ENCODE results near the gene OR52D1.

The OR52D1 gene

GRCh38 chr11:5509803-5510202 is 21.3 kb downstream of the OR52D1 start, which contains the start of gene UBQLN3:
TSS of gene UBQLN3 (minus strand) at chr11:5509957. CDS start at chr11:5509558, 399 bp downstream.
- no peak for DNase-seq (ENCODE audit: low spot score)

- no peak for DNase-seq (ENCODE audit: low spot score)
Observed at GRCh38 chr11:5514841-5515240, 26.4 kb downstream of the OR52D1 start.

- no peak for DNase-seq (ENCODE audit: low spot score)
Observed at GRCh38 chr11:5516599-5516998, 28.1 kb downstream of the OR52D1 start, which contains the start of gene UBQLNL. TSS of gene UBQLNL (minus strand) at chr11:5516699. CDS start at chr11:5516441, 258 bp downstream.

- no peak for DNase-seq (ENCODE audit: low spot score)
Observed at GRCh38 chr11:5521540-5521939, 33.1 kb downstream of the OR52D1 start.

GRCh38 chr11:5522308-5522707 is 33.8 kb downstream of the OR52D1 start:
- no peak for DNase-seq (ENCODE audit: low spot score)

- no peak for DNase-seq (ENCODE audit: low spot score)
Observed at GRCh38 chr11:5524756-5525155, 36.3 kb downstream of the OR52D1 start.

- no peak for DNase-seq (ENCODE audit: low spot score)
Observed at GRCh38 chr11:5527716-5528115, 39.2 kb downstream of the OR52D1 start.

GRCh38 chr11:5528495-5528894 is 40.0 kb downstream of the OR52D1 start:
- no peak for DNase-seq (ENCODE audit: low spot score)

GRCh38 chr11:5531053-5531831 is 42.8 kb downstream of the OR52D1 start:
- no peak for DNase-seq (ENCODE audit: low spot score)

- DNase-seq (ENCODE audit: low spot score) = no peak
Observed at GRCh38 chr11:5534046-5534445, 45.6 kb downstream of the OR52D1 start.

GRCh38 chr11:5536482-5536881 is 48.0 kb downstream of the OR52D1 start:
- no peak for DNase-seq (ENCODE audit: low spot score)
